Medulla oblongata (tissue), 1 donor: ENCODE measurements around the gene C4orf17.
A peak's percentile ranks its signal among the peaks of the same experiment; 100 is the strongest.
"Not testable (repeated sequence)": the region's sequence is repeated elsewhere in the genome, so short reads cannot be mapped to it uniquely, and the experiment has no call there.

Source experiments
- DNase-seq: peaks from one replicate; pipeline ENCODE4 v3.0.0-alpha.2; 2015; ENCODE audit errors: extremely low spot score

The C4orf17 gene

DNA sequence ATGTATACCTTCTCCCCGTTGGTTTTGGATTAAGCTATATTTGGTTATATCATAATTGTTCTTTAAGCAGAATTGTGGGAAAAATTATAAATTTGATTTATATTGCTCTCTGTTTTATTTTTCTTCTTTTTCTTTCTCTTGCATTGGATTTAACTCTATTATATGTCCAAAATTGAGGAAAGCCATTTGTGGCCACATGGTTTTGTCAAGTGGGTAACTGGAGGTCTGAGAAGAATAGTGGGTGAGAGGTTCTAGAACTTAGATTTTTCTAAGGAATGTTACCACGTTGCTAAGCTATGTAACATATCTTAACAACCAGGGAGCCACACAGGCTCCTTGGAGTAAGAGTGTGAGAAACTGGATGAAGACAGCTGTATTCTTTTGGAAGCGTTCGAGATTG lies at the start of gene C4orf17:
Gene C4orf17 (plus strand): TSS at position 301 of the 400 bp plus-strand sequence. CDS start 2,061 bp downstream, outside the sequence.
- no peak for DNase-seq

DNA sequence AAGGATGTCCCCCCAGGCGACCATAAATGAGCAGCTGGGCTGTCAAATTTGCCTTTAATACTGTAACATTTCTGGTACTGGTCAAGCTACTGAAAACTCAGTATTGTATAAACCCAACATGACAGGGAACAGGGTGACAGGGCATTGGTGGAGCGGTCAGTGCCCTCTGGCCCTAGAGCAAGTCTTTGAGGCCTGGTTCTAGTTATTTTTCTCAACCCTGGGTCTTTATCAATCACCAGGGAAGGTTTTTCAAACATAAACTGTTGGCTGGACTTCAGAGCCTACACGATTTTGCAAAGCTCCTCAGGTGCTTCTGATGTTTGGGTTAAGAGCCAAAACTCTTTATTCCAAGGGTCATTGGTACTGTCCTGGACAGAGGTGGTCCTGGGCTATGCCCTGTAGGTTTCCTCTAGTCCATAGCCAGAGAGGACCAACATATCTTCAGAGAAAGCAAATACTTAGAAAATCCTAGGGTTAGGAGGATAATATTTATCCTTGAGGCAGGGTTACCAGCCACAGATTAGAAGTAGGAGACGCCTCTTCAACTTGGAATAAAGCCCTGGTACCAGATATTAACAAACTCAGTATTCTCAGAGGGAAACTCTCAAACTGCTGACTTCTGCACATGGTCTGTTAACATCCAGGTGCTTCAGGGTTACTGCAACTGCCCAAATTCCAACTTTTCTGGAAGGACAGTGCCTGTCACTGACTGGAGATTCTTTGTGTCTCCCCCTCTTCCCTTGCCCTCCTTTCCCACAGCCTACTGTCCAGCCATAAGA lies 49.0 kb upstream of the C4orf17 start:
- DNase-seq = no peak

DNA sequence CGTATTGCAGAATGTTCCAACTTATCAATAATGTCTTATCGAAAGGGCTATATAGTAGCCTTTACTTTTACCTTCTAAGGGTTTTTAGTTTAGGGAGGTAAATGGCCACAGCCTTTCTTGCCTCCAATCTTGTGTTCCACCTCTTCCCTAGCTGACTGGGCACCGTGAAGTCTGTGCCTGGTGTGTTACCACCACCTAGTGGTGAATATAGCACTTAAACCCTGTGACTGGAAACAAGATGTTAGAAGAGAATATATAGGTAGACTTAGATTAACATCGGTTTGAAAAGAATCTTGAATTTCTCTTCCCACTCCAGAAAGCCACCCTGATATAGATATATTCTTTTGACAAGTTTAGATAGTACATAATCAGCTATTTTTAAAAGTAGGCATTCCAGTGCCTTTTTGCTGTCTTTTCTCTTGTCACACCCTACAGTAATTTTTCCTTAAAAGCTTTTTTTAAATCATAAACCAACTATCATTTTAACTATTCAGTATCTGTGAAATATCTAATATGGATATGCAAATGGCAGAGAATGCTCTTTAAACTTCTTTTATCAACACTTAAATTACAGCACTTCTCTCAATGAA lies 47.9 kb upstream of the C4orf17 start:
- DNase-seq = peak; percentile 90

DNA sequence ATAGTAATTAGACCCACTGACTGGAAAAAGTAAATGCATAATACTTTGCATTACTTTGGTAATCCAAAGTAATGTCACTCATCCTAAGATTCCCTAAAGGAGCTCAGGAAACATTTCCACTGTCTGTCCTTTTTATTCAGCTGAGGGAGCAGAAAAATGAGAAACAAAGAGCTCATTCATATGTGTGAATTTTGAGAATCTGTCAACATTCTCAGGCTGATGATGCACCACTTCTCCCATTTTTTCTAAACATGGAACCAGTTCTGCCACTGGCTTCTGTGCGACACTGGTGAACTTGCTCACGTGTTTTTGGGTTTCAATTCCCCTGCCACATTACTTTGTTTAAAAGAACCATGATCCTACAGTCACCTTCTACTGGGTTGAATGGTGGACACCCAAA lies 47.3 kb upstream of the C4orf17 start:
- no peak for DNase-seq

DNA sequence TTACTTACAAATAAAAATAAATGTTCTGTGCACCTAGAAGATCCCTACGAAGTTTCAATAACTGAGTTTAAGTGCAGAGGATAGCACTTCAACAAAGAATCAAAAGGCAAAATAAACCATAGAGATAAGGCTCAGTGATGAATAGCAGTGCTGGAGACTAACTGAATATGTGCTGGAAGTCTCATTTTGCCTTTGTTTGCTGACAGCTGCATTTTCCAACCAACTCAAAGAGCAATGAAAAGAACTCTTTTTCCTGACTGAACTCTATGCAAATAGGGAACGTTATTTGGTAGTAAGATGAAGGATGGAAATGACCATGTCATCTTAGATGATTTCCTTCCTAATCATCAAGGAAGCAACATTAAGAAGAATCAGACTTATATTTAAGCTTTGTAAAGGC lies 42.9 kb upstream of the C4orf17 start:
- peak; percentile 40 for DNase-seq

DNA sequence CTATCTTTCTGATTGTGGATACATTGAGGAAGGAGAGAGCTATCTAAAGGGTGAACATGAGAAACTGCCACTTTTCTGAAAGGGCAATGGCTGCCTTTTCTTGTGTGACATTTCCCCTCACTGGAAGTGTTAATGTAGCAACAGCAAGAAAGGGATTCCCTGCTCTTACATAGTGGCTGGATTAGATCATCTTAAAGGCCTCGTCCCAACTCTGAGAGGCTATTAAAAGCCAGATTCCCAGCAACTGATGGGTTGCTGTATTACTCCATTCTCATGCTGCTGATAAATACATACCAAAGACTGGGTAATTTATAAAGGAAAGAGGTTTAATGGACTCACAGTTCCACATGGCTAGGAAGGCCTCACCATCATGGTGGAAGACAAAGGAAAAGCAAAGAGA lies 41.9 kb upstream of the C4orf17 start:
- no peak for DNase-seq

DNA sequence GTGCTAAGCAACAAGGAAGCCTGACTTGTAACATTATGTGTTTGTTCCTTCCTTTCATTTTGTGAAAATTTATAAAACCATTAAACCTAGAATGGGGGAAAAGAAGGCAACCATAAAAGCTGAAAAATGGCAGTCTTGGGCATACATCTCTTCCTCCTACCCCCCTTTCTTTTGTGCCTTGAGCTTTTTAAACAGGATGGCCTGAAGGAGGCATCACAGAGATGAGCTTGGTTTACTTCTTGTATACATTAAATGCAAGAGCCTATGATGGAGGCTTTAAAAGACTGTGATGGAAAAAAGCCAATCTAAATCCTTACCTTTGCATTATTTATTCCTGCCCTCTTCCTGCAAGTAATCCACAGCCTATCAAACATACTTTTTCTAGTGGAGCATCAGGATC lies 39.5 kb upstream of the C4orf17 start:
- DNase-seq = no peak

DNA sequence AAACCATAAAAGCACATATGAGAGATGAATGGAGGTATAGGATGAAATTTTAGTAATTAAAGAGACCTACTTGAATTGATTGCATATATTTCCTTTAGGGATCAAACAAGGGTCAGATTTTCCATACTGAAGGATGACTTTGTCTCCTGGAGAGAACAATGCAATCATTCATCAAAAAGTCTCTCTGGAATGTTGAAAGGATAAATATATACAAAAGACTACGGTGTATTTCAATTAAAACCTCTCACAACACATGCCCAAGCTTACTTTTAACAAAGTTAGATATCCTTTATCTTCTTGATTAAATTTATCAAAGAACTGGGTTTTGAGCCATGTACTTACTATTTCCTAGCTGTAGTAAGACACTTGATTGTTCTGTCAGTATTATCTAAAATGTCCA lies 38.9 kb upstream of the C4orf17 start:
- no peak for DNase-seq

DNA sequence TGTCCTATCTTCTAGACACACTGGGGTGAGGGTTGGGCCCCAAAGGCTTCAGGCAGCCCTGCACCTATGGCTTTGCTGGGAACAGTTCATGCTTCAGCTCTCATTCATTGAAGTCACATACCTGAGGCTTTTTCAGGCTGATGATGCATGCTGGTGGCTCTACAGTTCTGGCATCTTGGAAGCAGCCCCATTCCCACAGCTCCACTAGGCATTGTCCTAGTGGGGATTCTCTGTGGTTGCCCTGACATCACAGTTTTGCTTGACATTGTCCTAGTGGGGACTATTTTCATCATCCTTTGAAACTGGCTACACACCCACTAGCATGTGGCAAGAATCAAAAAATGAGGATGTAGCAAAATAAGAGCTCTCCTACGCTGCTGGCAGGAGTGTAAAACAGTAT lies 37.7 kb upstream of the C4orf17 start:
- no peak for DNase-seq

DNA sequence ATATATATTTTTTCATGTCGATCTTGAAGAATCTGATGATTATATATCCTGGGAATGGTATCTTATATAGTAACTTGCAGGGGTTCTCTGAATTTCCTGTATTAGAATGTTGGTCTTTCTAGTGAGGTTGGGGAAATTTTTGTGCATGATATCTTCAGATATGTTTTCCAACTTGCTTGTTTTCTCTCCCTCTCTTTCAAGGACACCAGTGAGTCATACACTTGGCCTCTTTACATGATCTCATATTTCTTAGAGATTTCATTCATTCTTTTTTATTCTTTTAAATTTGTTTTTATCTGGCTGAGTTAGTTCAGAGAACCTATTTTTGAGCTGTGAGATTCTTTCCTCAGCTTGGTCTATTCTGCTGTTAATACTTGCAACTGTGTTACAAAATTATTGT lies 27.2 kb upstream of the C4orf17 start:
- DNase-seq = no peak

DNA sequence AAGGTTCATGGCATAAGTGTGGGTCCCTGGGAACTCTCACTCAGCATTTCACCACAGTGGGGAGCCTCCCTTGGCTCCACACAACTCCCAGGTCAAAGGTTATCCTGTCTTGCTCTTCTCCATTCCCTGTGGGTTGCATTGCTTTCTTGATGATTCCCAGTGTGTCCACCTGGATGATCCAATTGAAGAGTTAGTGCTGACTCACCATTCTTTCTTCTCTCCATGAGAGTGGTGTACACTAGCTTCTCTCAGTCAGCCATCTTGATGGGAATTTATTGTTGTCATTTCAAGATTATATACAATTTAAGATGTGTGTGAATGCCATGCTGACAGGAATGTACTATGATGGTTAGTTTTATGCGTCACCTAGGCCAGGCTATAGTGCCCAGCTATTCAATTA lies 25.6 kb upstream of the C4orf17 start:
- no peak for DNase-seq

DNA sequence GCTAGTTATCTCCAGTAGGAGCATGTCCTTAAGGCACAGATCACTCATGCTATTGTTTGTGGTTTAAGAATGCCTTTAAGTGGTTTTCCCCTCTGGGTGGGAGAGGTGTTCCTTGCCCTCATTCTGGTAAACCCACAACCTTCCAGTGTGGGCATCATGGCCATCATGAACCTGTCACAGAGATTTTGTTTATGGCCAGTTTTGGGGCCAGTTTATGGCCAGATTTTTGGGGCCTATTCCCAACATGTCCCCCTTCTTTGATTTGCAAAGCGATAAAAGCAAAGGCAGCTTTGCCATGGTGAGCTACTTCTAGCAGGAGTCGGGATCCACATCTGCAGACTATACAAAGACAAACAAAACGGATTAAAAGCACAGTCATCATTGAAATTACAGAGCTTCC lies 24.2 kb upstream of the C4orf17 start:
- DNase-seq = not testable (repeated sequence)

DNA sequence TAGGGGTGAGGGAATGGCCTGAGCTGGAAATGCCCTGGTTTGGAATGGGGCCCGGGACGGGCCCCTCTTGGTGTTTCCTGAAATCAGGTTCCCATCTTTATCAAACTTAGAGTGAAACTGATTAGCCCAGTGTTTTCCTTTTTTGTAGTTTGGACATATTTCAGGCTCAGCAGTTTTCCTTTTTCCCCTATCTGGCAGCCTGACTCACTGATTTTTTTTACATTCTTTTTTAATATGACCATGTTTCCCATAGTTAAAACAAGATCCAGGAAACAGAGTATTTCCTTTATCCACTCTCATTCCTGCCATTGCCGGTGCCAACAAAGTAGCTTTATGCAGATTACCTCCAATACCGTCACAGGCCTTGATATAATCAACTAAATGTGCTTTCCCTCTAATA lies 20.5 kb upstream of the C4orf17 start:
- no peak for DNase-seq

DNA sequence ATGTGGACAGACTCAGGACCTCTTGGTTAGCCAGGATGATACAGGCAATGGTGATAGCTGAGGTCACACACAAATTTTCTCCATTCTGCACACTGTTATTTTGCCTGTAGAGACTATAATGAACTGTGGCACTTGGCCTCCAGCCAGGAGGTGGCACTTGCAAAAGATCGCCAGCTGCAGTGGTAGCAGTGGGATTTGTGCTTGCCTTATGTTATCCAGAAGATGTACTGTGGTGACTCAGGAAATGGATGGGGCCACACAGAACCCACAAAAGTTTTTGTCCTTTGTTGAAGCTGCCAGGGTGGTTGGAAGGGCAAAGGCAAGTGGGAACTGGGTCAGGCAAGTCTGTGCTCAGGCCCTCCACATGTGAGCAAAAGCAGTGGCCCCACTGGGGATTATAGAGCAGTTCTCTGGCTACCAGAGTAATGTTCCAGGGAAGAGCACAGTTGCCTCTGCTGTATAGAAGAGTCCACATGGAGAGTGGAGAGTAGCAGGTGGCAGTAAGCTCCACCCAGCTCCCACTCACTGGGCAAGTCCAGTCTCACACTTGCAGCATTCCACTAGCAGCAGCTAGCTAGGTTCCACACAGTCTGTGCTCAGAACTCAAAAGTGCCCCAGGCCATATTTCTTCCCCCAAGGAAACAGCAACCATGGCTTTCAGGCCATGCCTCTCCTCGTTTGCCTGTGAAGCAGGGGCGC lies 5.9 kb upstream of the C4orf17 start:
- DNase-seq = no peak

DNA sequence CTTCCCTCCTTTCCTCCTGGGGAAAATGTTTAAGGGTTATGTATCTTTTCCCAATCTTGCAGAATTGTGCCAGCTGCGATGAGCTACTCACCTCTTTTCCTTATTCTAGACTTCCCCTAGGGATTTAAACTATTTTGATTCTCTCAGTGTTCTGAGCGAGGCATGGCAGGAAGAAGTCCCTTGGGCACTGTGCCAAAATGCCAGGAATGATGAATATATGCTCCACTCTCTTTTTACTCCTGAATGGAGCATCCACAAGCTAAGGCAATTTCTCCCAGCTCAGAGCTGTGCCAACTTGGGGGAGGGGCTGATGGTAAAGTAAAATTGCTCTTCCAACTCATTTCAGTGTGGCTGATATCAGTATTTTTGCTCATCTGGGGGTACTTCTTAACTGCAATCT lies 4.0 kb upstream of the C4orf17 start:
- no peak for DNase-seq

DNA sequence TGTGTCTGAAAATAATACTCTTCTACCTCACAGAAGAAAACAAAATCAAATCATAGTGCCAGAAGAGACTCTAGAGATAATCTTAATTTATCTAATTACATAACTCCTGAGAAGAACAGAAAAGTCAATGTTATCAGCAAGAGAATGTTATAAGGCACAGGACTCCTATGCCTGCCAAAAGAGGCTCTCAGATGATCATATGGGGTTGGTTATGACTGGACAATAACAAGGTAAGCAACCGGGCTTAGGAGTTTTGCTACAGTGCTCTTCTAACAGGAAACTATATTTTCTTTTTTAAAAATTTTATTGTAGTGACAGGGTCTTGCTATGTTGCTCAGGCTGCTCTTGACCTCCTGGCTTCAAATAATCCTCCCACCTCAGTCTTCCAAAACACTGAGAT lies 3.5 kb upstream of the C4orf17 start:
- DNase-seq = no peak

DNA sequence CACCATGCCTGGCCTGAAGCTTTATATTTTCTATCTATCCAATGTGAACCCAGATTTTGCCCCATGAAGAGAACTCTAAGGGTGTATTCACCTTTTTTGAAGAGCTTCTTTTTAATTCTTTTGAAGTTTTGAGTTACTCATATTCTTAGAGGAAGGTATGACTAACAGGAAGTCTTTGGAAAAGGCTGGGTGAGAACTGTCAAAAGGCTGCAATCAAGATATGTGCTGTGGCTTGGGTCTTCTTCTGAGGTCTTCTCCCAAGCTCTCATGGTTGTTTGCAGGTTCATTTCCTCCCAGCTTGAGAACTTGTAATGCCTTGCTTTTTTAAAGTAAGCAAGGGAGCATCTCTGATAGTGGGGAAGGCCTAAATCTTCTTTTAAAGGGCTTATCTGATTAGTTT lies 3.1 kb upstream of the C4orf17 start:
- DNase-seq = no peak

DNA sequence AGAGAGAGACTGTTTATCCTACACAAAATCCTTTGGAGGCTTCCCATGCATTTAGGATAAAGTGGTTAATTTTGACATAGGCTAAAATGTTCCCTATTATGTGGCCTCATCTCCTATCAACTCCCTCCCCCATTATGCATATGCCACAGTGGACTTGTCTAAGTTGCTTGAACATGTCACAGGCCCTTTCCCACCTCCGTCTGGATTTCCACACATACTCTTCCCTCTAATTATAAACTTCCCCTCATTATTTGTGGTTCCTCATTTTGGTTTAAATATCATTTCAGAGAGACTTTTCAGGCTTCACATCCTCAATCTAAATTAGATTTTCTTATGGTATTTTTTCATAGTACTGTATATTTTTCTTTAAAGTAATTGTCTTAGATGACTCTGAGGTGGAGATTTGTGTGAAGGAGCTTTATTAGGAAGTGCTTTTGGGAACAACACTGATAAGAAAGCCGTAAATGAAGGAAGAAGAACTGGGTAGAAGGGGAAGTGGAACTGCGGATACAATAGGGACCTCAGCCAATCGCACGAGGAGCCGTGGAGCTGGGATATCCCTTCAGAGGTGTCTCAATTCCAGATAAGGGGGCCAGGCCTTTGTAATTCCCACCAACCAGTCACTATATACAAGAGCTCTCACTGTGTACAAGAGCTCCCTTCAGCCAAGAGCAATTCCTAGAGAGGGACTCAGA lies 7.9 kb downstream of the C4orf17 start:
- peak; percentile 30 for DNase-seq

DNA sequence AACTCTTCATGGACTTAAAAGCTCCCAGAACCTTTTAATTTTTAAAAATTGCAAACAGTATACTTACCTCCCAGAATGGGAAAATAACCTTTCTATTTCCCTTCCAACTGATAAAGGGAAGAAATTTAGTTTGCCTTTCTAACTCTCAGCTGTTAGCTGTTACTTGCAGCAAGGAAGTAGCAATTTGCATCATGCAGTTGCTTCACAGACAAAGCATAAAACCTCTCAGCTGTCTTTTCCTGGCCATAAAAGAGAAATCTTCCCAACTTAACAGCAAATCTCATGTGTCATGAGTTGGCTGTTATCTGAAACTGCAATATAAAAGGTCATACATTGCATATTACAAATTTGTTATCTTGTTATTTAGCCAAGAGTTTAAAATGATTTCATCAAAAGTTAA lies 18.4 kb downstream of the C4orf17 start:
- DNase-seq = no peak

DNA sequence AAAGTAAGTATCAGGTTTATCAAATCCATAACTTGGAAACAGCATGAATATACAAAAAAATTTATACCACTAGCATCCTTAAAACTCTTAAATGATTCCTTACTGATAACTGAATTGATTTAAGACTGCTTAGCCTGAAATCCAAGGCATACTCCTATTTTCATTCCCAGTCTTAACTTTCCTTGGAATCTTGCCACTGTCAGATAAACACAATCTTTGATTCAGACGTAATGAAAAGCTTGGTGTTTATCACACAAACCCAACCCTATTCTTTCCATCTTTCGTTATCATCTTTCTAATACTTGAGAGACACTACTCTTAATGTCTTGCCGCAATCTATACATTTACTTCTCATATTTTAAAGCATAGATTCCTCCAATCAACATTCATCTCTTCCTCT lies 19.1 kb downstream of the C4orf17 start:
- DNase-seq = no peak

DNA sequence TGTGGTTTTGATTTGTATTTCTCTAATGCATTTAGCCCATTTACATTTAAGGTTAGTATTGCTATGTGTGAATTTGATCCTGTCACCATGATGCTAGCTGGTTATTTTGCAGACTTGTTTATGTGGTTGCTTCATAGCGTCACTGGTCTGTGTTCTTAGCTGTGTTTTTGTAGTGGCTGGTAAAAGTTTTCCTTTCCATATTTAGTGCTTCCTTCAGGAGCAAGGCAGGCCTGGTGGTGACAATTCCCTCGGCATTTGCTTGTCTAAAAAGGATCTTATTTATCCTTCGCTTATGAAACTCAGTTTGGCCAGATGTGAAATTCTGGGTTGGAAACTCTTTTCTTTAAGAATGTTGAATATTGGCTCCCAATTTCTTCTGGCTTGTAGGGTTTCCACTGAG lies 23.9 kb downstream of the C4orf17 start:
- not testable (repeated sequence) for DNase-seq

DNA sequence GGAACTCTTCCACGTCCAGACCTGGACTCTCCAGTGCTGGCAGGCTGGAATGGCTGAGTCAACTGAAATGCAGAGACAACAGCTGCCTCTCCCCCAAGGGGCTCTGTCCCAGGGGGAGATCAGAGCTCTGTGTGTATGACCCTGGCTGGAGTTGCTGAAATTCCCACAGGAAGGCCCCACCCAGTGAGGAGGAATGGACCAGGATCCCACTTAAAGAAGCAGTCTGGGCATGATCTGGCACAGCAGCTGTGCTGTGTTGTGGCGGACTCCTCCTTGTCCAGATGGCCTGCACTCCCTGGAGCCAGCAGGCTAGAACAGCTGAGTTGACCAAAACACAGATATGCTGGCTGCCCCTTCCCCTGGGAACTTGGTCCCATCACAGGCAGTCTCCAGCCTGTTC lies 25.4 kb downstream of the C4orf17 start:
- no peak for DNase-seq
